ENCODE results near the gene FNBP1L. TPM values are rescaled to one million over a fixed set of nuclear protein-coding genes. Genes with fewer than 3 reads are reported as not detected.

FNBP1L gene
- total RNA-seq, 2 donors from 2014 or later = 12.2 to 13.2 TPM

DNA sequence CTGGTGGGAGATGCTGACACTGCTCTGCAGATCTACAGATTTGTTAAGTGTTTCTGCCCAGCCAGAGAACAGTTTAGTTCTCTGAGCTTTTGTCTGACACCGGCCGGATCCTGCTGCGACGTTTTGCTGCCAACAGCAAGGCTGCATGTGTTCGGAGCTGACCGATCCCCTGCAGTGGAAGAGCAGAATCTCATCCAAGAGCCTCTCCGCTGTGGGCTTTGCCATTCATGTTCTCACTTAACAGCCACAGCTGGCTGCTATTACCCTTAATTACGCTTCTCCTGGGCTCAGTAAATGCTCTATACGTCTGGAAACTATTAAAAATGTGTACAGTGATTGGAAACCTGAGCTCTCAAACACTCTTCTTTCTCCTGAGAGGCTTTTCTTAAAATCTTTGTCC lies 128.4 kb downstream of the FNBP1L start:
- no peaks in the 10 kb centered on the region for H3K27me3 ChIP-seq (replicated peaks; ENCODE audit: insufficient read depth)
- DNase-seq (ENCODE audit: low spot score) (no peak), ATAC-seq (ENCODE audit: insufficient number of reproducible peaks, low FRiP score, low read depth) (no peak)
- H3K36me3 ChIP-seq = peaks cover 44% of the 10 kb centered on the region
- no peak overlapping the region for H3K27ac ChIP-seq
- H3K4me1 ChIP-seq (ENCODE audit: control insufficient read depth in 1 of 2, low read depth in 2 of 2) = peaks cover 9 to 16% of the 10 kb centered on the region in 2 donors
- TF ChIP-seq, protein P1, sequence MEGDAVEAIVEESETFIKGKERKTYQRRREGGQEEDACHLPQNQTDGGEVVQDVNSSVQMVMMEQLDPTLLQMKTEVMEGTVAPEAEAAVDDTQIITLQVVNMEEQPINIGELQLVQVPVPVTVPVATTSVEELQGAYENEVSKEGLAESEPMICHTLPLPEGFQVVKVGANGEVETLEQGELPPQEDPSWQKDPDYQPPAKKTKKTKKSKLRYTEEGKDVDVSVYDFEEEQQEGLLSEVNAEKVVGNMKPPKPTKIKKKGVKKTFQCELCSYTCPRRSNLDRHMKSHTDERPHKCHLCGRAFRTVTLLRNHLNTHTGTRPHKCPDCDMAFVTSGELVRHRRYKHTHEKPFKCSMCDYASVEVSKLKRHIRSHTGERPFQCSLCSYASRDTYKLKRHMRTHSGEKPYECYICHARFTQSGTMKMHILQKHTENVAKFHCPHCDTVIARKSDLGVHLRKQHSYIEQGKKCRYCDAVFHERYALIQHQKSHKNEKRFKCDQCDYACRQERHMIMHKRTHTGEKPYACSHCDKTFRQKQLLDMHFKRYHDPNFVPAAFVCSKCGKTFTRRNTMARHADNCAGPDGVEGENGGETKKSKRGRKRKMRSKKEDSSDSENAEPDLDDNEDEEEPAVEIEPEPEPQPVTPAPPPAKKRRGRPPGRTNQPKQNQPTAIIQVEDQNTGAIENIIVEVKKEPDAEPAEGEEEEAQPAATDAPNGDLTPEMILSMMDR (IDR thresholded peaks at IDR 0.05) = no peak
- H3K9me3 ChIP-seq = no peaks in the 10 kb centered on the region
- no peak overlapping the region for H3K4me3 ChIP-seq

DNA sequence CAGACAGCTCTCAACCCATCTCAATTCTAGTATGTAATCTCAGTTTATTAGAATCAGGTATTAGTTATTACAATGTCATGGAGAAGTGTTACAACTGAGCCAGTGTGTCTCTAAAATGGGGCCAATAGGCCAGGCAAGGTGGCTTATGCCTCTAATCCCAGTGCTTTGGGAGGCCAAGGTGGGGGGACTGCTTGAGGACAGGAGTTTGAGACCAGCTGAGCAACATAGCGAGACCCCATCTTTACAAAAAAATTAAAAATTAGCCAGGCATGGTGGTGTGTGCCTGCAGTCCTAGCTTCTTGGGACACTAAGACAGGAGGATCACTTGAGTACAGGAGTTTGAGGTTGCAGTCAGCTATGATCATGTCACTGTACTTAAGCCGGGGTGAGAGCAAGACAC lies 128.8 kb downstream of the FNBP1L start:
- Histone ChIP-seq H3K27ac (no peak overlapping the region), H3K9me3 (no peaks in the 10 kb centered on the region), H3K4me3 (no peak overlapping the region), H3K27me3 (replicated peaks; ENCODE audit: insufficient read depth) (no peaks in the 10 kb centered on the region), H3K4me1 (ENCODE audit: control insufficient read depth in 1 of 2, low read depth in 2 of 2) (peaks cover 9 to 16% of the 10 kb centered on the region in 2 donors), H3K36me3 (peaks cover 40% of the 10 kb centered on the region)
- DNase-seq (ENCODE audit: low spot score) (no peak), ATAC-seq (ENCODE audit: insufficient number of reproducible peaks, low FRiP score, low read depth) (no peak)
- TF ChIP-seq, protein P1 (IDR thresholded peaks at IDR 0.05) = no peak

DNA sequence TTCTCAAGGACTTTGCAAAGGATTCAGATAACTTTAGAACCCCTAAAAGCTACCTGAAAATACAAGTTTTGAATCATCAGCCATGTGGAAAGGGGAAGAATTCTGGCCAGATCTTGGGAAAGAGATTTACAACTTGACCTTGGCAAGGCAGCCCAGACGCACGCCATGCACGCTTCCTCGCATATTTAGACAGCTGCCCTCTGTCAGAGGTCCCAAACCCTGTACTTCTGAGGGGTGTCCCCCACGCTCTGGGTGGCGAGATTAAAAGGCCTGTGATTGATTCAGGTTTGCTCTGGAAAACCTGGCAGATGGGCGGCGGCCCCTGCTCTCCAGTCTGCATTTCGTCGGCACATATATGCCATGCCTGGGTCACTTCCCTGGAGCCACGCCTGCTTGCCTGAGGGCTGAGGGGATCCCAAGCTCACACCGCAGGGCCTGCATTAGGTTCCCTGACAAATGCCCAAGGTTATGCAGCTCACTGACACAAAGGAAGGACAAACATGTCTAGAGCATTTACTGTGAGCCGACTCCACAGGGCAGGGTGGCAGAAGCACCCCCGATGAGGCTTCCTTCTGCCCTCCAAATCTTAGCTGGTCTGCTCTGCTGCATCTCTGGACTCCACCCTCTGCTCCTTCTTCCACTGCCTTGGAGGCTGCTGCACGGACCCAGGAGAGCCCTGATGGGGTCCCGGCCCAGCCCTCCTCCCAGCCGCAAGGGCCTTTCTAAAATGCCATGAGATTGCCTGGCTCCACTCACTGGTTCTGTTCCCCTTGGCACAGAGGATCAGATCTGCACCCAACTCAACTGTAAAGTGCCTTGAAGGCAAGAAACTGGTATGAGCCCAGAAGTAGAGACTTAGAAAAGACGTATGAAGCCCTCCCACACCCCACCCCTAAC lies 129.9 kb downstream of the FNBP1L start:
- Histone ChIP-seq H3K9me3 (no peaks in the 10 kb centered on the region), H3K27me3 (replicated peaks; ENCODE audit: insufficient read depth) (no peaks in the 10 kb centered on the region), H3K4me3 (no peak overlapping the region), H3K36me3 (peaks cover 41% of the 10 kb centered on the region), H3K27ac (no peak overlapping the region), H3K4me1 (ENCODE audit: control insufficient read depth in 1 of 2, low read depth in 2 of 2) (peaks cover 9 to 16% of the 10 kb centered on the region in 2 donors)
- TF ChIP-seq, protein P1 (IDR thresholded peaks at IDR 0.05) = no peak
- ATAC-seq (ENCODE audit: insufficient number of reproducible peaks, low FRiP score, low read depth) (no peak), DNase-seq (ENCODE audit: low spot score) (no peak)

- Histone ChIP-seq H3K27ac (no peak overlapping the region), H3K36me3 (peaks cover 46% of the 10 kb centered on the region), H3K4me3 (no peak overlapping the region), H3K9me3 (no peaks in the 10 kb centered on the region), H3K27me3 (replicated peaks; ENCODE audit: insufficient read depth) (no peaks in the 10 kb centered on the region), H3K4me1 (ENCODE audit: control insufficient read depth in 1 of 2, low read depth in 2 of 2) (peaks cover 9 to 16% of the 10 kb centered on the region in 2 donors)
- DNase-seq (ENCODE audit: low spot score) (no peak), ATAC-seq (ENCODE audit: insufficient number of reproducible peaks, low FRiP score, low read depth) (no peak)
- TF ChIP-seq, protein P1 (IDR thresholded peaks at IDR 0.05) = no peak
These were observed 130.5 kb downstream of the FNBP1L start for GRCh38 chr1:93578433-93578830.

GRCh38 chr1:93578911-93579825 lies 131.2 kb downstream of the FNBP1L start:
- ATAC-seq (ENCODE audit: insufficient number of reproducible peaks, low FRiP score, low read depth) (no peak), DNase-seq (ENCODE audit: low spot score) (no peak)
- Histone ChIP-seq H3K27me3 (replicated peaks; ENCODE audit: insufficient read depth) (no peaks in the 10 kb centered on the region), H3K9me3 (no peaks in the 10 kb centered on the region), H3K36me3 (peaks cover 45% of the 10 kb centered on the region), H3K27ac (peak overlapping the region; percentile 61 to 75), H3K4me1 (ENCODE audit: control insufficient read depth in 1 of 2, low read depth in 2 of 2) (peaks cover 10 to 20% of the 10 kb centered on the region in 2 donors), H3K4me3 (no peak overlapping the region)
- TF ChIP-seq, protein P1 (IDR thresholded peaks at IDR 0.05) = no peak
